Common myeloid progenitor, CD34-positive (primary cell): ENCODE measurements around the gene SGMS1.
A peak's percentile ranks its signal among the peaks of the same experiment; 100 is the strongest.

Experiments
- CTCF ChIA-PET: fragments of 350-600 bp; sonication (Branson Sonifier 250); formaldehyde crosslinking; loops from one replicate; lab custom pipeline; 2021; ENCODE audit warnings: antibody characterized with exemption; lab: Charles Lee
- POLR2A ChIA-PET: fragments of 350-600 bp; sonication (Branson Sonifier 250); formaldehyde crosslinking; loops from one replicate; lab custom pipeline; 2021; ENCODE audit warnings: antibody characterized with exemption; lab: Charles Lee
- DNase-seq, 3 donors: peaks; one replicate each; pipeline versions ENCODE4 v3.0.0 to v3.0.0-alpha.2; 2013
- H3K27ac ChIP-seq, 2 experiments: 1 replicate in 1 of 2; 2 replicates in 1 of 2; pipeline ENCODE4 v1.7.0; 2013; ENCODE audit warnings: inconsistent platforms in 2 of 2, low read length in 2 of 2, mild to moderate bottlenecking in 2 of 2, low read depth in 1 of 2, moderate library complexity in 1 of 2; ENCODE audit not compliant: severe bottlenecking in 2 of 2, insufficient read depth in 1 of 2, poor library complexity in 1 of 2
- H3K27me3 ChIP-seq, 5 experiments: replicated peaks in 2 of 5; 1 replicate in 3 of 5; 2 replicates in 2 of 5; pipeline versions ENCODE4 v1.6.1 to v1.7.0; 2013; ENCODE audit warnings: low read length in 4 of 5, mild to moderate bottlenecking in 2 of 5, moderate library complexity in 2 of 5, inconsistent platforms in 1 of 5; ENCODE audit not compliant: insufficient read depth in 5 of 5, control insufficient read depth in 4 of 5
- H3K36me3 ChIP-seq, 4 experiments: 1 replicate in 2 of 4; 2 replicates in 2 of 4; pipeline versions ENCODE4 v1.6.1 to v1.7.0; 2013; ENCODE audit warnings: low read length in 3 of 4, control low read depth in 1 of 4, mild to moderate bottlenecking in 1 of 4; ENCODE audit not compliant: control insufficient read depth in 4 of 4, insufficient read depth in 4 of 4
- H3K4me1 ChIP-seq, 4 experiments: 1 replicate in 3 of 4; 2 replicates in 1 of 4; pipeline versions ENCODE4 v1.6.1 to v1.7.1; 2013; ENCODE audit warnings: low read length in 3 of 4, mild to moderate bottlenecking in 3 of 4, control low read depth in 1 of 4, inconsistent platforms in 1 of 4, moderate library complexity in 1 of 4; ENCODE audit not compliant: control insufficient read depth in 4 of 4, insufficient read depth in 4 of 4; ENCODE audit errors: control extremely low read depth in 1 of 4
- H3K4me3 ChIP-seq, 7 experiments: 1 replicate in 4 of 7; 2 replicates in 3 of 7; pipeline versions ENCODE4 v1.5.1 to v1.7.0; 2013; ENCODE audit warnings: mild to moderate bottlenecking in 7 of 7, low read length in 6 of 7, moderate library complexity in 6 of 7, inconsistent platforms in 2 of 7, low read depth in 2 of 7, control low read depth in 1 of 7; ENCODE audit not compliant: insufficient read depth in 4 of 7, control insufficient read depth in 1 of 7; ENCODE audit errors: extremely low read depth in 1 of 7
- H3K9me3 ChIP-seq, 5 experiments: 1 replicate in 4 of 5; 2 replicates in 1 of 5; pipeline versions ENCODE4 v1.6.1 to v1.7.1; 2013; ENCODE audit warnings: low read length in 4 of 5, mild to moderate bottlenecking in 2 of 5, inconsistent platforms in 1 of 5, low read depth in 1 of 5, moderate library complexity in 1 of 5; ENCODE audit not compliant: control insufficient read depth in 4 of 5, insufficient read depth in 2 of 5; ENCODE audit errors: control extremely low read depth in 1 of 5
- WGBS: methylation state at CpG from one replicate; pipeline ENCODE4 v1.1.5; 2013; ENCODE audit not compliant: insufficient coverage; 5-methylcytosine and 5-hydroxymethylcytosine counted together

SGMS1 gene

GRCh38 chr10:50422259-50422658, 201.5 kb downstream of the SGMS1 start:
- Histone ChIP-seq H3K4me3 (no peak overlapping the region), H3K9me3 (no peaks in the 10 kb centered on the region), H3K4me1 (peaks cover 9 to 27% (median 14%) of the 10 kb centered on the region in 4 experiments), H3K36me3 (no peaks in the 10 kb centered on the region), H3K27me3 (no peaks in the 10 kb centered on the region), H3K27ac (no peak overlapping the region)
- 48% methylated on average over 2 of the region's 4 CpGs for WGBS
- ChIA-PET CTCF (interaction anchor here (0.9 to 6.4 kb wide), 5 partner anchors 10 to 156 kb away, joined by 3 to 33 read pairs (median 4); no protein-coding TSS in a partner anchor), POLR2A (no interaction called here)
- DNase-seq = no peak

- ChIA-PET POLR2A (no interaction called here), CTCF (interaction anchor here (0.6 to 6.4 kb wide), 13 partner anchors 8 to 157 kb away, joined by 3 to 33 read pairs (median 3); no protein-coding TSS in a partner anchor)
- 70% methylated on average over 5 of the region's 6 CpGs for WGBS
These were observed 202.6 kb downstream of the SGMS1 start for GRCh38 chr10:50421026-50421719.

DNA sequence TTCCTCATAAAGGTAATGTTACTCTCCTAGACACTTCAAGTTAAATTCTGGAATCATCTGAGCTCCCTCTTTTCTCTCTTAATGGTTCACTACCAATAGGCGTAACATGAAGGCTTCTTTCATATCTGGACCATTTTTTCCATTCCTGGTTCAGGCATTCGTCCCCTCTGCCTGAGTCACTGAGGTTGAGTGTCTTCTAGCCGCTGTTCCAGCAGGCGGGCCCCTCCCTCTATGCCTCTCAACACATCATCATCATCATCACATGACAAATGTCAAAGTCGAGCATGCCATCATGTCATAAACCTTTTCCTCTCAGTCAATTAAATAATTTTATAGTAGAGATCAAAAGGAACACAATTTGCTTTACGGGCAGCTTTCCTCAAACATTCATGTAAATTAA, 203.6 kb downstream of the SGMS1 start:
- H3K4me1 ChIP-seq = peaks cover 10 to 26% (median 13%) of the 10 kb centered on the region in 4 experiments
- no peaks in the 10 kb centered on the region for H3K27me3 ChIP-seq
- H3K27ac ChIP-seq = no peak overlapping the region
- ChIA-PET POLR2A (no interaction called here), CTCF (interaction anchor here (0.8 to 6.4 kb wide), 11 partner anchors 9 to 107 kb away, joined by 3 to 33 read pairs (median 4); no protein-coding TSS in a partner anchor)
- H3K4me3 ChIP-seq = no peak overlapping the region
- WGBS = 83% methylated on average over 4 of the region's 6 CpGs
- H3K36me3 ChIP-seq = no peaks in the 10 kb centered on the region
- DNase-seq = no peak
- no peaks in the 10 kb centered on the region for H3K9me3 ChIP-seq

More at GRCh38 chr10:50421026-50421719, 202.6 kb downstream of the SGMS1 start:
- Histone ChIP-seq H3K4me3 (no peak overlapping the region), H3K36me3 (no peaks in the 10 kb centered on the region), H3K4me1 (peaks cover 10 to 26% (median 13%) of the 10 kb centered on the region in 4 experiments), H3K27ac (no peak overlapping the region), H3K9me3 (no peaks in the 10 kb centered on the region), H3K27me3 (no peaks in the 10 kb centered on the region)
- peak; percentile 54 to 73 (median 71) for DNase-seq

GRCh38 chr10:50419756-50420155, 204.0 kb downstream of the SGMS1 start:
- ChIA-PET CTCF (interaction anchor here (1.1 to 6.4 kb wide), 5 partner anchors 9 to 59 kb away, joined by 4 to 33 read pairs (median 5); no protein-coding TSS in a partner anchor), POLR2A (no interaction called here)
- DNase-seq = no peak
- no peak overlapping the region for H3K27ac ChIP-seq
- H3K4me3 ChIP-seq = no peak overlapping the region
- 94% methylated on average over 2 of the region's 3 CpGs for WGBS
- peaks cover 10 to 26% (median 13%) of the 10 kb centered on the region in 4 experiments for H3K4me1 ChIP-seq
- no peaks in the 10 kb centered on the region for H3K36me3 ChIP-seq
- H3K9me3 ChIP-seq = no peaks in the 10 kb centered on the region
- no peaks in the 10 kb centered on the region for H3K27me3 ChIP-seq

DNA sequence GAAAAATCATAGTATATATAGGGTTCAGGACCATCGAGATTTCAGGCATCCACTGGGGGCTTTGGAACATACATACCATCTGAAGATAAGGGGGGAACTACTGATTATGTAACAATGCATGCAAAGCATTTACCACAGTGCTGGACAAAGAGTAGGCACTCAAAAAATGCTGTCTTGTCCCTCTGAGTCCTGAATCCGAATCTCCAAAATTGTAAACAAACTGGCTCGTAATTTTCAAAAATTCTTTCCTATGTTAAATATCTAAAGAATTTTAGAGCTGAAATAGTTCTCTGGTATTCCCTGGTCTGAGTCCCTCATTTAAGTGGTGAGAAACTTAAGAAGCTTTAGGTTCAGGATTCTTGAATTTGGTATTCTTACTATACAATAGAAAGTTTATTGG, 204.7 kb downstream of the SGMS1 start:
- Histone ChIP-seq H3K27me3 (no peaks in the 10 kb centered on the region), H3K27ac (no peak overlapping the region), H3K4me1 (peaks cover 10 to 26% (median 13%) of the 10 kb centered on the region in 4 experiments), H3K4me3 (no peak overlapping the region), H3K9me3 (no peaks in the 10 kb centered on the region), H3K36me3 (no peaks in the 10 kb centered on the region)
- POLR2A ChIA-PET = no interaction called here
- 100% methylated on average over 1 of the region's 3 CpGs for WGBS
- DNase-seq = no peak
- CTCF ChIA-PET = interaction anchor here (0.7 to 6.4 kb wide), 4 partner anchors 13 to 58 kb away, joined by 4 to 33 read pairs (median 5); no protein-coding TSS in a partner anchor

GRCh38 chr10:50417886-50418830, 205.6 kb downstream of the SGMS1 start:
- H3K4me1 ChIP-seq = peaks cover 10 to 26% (median 13%) of the 10 kb centered on the region in 4 experiments
- H3K9me3 ChIP-seq = no peaks in the 10 kb centered on the region
- 2% methylated on average over 41 of the region's 62 CpGs for WGBS
- peak; percentile 57 to 89 (median 84) for DNase-seq
- H3K27me3 ChIP-seq = no peaks in the 10 kb centered on the region
- no peaks in the 10 kb centered on the region for H3K36me3 ChIP-seq
- ChIA-PET CTCF (interaction anchor here (0.7 to 6.4 kb wide), 2 partner anchors 12 to 50 kb away, joined by 5 to 33 read pairs; no protein-coding TSS in a partner anchor), POLR2A (no interaction called here)
- H3K4me3 ChIP-seq = peak overlapping the region; percentile 68 to 85 (median 73)
- H3K27ac ChIP-seq = peak overlapping the region in 1 of 2 experiments; percentile 63
